IMR-90 (cell line): ENCODE measurements around the gene ZCCHC24. TPM values are rescaled to one million over a fixed set of nuclear protein-coding genes. Genes with fewer than 3 reads are reported as not detected.
A peak's percentile ranks its signal among the peaks of the same experiment; 100 is the strongest.

ENCODE experiments used
- ATAC-seq: fragments of 200-7000 bp; cut with Tn5 transposase; 2 replicates; pipeline ENCODE4 v1.9.1; 2020; ENCODE audit warnings: low read depth, mild to moderate bottlenecking, moderate library complexity
- BruUV-seq: library from RNA; stranded (reverse); fragments of 400-500 nt; replicated peaks from 2 replicates; lab custom pipeline; 2021; lab: Mats Ljungman, UMichigan
- CTCF ChIA-PET: fragments of 300-600 bp; formaldehyde crosslinking; extraction: SDS; loops from one replicate; lab custom pipeline; 2021; ENCODE audit warnings: antibody characterized with exemption; lab: Yijun Ruan, JAX
- POLR2A ChIA-PET: fragments of 300-600 bp; sonication (Branson Sonifier 250); formaldehyde crosslinking; loops from one replicate; lab custom pipeline; 2022; ENCODE audit warnings: antibody characterized with exemption; ENCODE audit not compliant: unreplicated experiment; lab: Charles Lee
- DNase-seq: peaks from one replicate; pipeline ENCODE4 v3.0.0; 2013
- H2AFZ ChIP-seq: replicated peaks from 2 replicates; pipeline ENCODE3; 2013; ENCODE audit warnings: low read length, mild to moderate bottlenecking; ENCODE audit not compliant: poor library complexity
- H2AK5ac ChIP-seq: 2 replicates; pipeline ENCODE4 v1.6.1; 2013; ENCODE audit warnings: low read depth, low read length, inconsistent platforms
- H2AK9ac ChIP-seq: replicated peaks from 2 replicates; pipeline ENCODE3; 2013; ENCODE audit warnings: mild to moderate bottlenecking, low read depth, low read length, moderate library complexity; ENCODE audit not compliant: poor library complexity
- H2BK120ac ChIP-seq: 2 replicates; pipeline ENCODE4 v1.6.1; 2013; ENCODE audit warnings: low read depth, low read length, inconsistent platforms
- H2BK15ac ChIP-seq: 3 replicates; pipeline ENCODE4 v1.6.1; 2013; ENCODE audit warnings: low read depth, low read length, inconsistent platforms
- H2BK20ac ChIP-seq: 2 replicates; pipeline ENCODE4 v1.6.1; 2013; ENCODE audit warnings: low read depth, mild to moderate bottlenecking, inconsistent platforms, low read length, moderate library complexity
- H2BK5ac ChIP-seq: 2 replicates; pipeline ENCODE4 v1.6.1; 2013; ENCODE audit warnings: mild to moderate bottlenecking, low read depth, low read length, inconsistent platforms; ENCODE audit not compliant: poor library complexity, severe bottlenecking
- H3K14ac ChIP-seq: replicated peaks from 2 replicates; pipeline ENCODE4 v1.6.1; 2013; ENCODE audit warnings: low read depth, low read length, inconsistent platforms
- H3K18ac ChIP-seq: 2 replicates; pipeline ENCODE4 v1.6.1; 2013; ENCODE audit warnings: low read depth, low read length, control low read depth
- H3K23ac ChIP-seq: 2 replicates; pipeline ENCODE4 v1.6.1; 2013; ENCODE audit warnings: low read depth, low read length, inconsistent platforms
- H3K27ac ChIP-seq: 2 replicates; pipeline ENCODE4 v1.5.1; 2013; ENCODE audit warnings: mild to moderate bottlenecking, control low read depth, low read length; ENCODE audit not compliant: insufficient read depth
- H3K27me3 ChIP-seq: 2 replicates; pipeline ENCODE4 v1.6.1; 2013; ENCODE audit warnings: low read length; ENCODE audit not compliant: control insufficient read depth, insufficient read depth
- H3K36me3 ChIP-seq: 2 replicates; pipeline ENCODE4 v1.6.1; 2013; ENCODE audit warnings: low read length, mixed read lengths; ENCODE audit not compliant: control insufficient read depth, insufficient read depth
- H3K4ac ChIP-seq: 2 replicates; pipeline ENCODE4 v1.6.1; 2013; ENCODE audit warnings: low read depth, low read length, inconsistent platforms
- H3K4me1 ChIP-seq: 2 replicates; pipeline ENCODE4 v1.6.1; 2013; ENCODE audit warnings: low read length, mixed read lengths; ENCODE audit not compliant: control insufficient read depth, insufficient read depth
- H3K4me2 ChIP-seq: 2 replicates; pipeline ENCODE4 v1.6.1; 2013; ENCODE audit warnings: low read depth, mild to moderate bottlenecking, control low read depth, low read length, moderate library complexity
- H3K4me3 ChIP-seq: 2 replicates; pipeline ENCODE4 v1.5.1; 2013; ENCODE audit warnings: low read depth, mild to moderate bottlenecking, control low read depth, low read length, moderate library complexity; ENCODE audit not compliant: insufficient read depth
- H3K56ac ChIP-seq: 2 replicates; pipeline ENCODE4 v1.6.1; 2013; ENCODE audit warnings: low read length, inconsistent platforms; ENCODE audit not compliant: insufficient read depth; ENCODE audit errors: extremely low read depth
- H3K79me1 ChIP-seq, 2 experiments: 2 replicates each; pipeline ENCODE4 v1.6.1; 2013; ENCODE audit warnings: low read length in 2 of 2, inconsistent platforms in 1 of 2, low read depth in 1 of 2
- H3K9ac ChIP-seq: 2 replicates; pipeline ENCODE4 v1.6.1; 2013; ENCODE audit warnings: low read depth, low read length, control low read depth
- H3K9me1 ChIP-seq: 2 replicates; pipeline ENCODE4 v1.6.1; 2013; ENCODE audit warnings: low read length, inconsistent platforms; ENCODE audit not compliant: insufficient read depth
- H3K9me3 ChIP-seq: 2 replicates; pipeline ENCODE4 v1.6.1; 2013; ENCODE audit warnings: low read length; ENCODE audit not compliant: control insufficient read depth, insufficient read depth
- H4K20me1 ChIP-seq: 2 replicates; pipeline ENCODE4 v1.6.1; 2013; ENCODE audit warnings: low read length, inconsistent platforms; ENCODE audit not compliant: insufficient read depth
- H4K5ac ChIP-seq: 2 replicates; pipeline ENCODE4 v1.6.1; 2013; ENCODE audit warnings: mild to moderate bottlenecking, low read depth, low read length, control low read depth
- H4K8ac ChIP-seq, 2 experiments: 2 replicates each; pipeline ENCODE4 v1.6.1; 2013; ENCODE audit warnings: low read depth in 2 of 2, low read length in 2 of 2, control low read depth in 1 of 2, inconsistent platforms in 1 of 2
- H4K91ac ChIP-seq: 2 replicates; pipeline ENCODE4 v1.6.1; 2013; ENCODE audit warnings: low read depth, low read length, inconsistent platforms; ENCODE audit not compliant: insufficient read depth
- BHLHE40 ChIP-seq: fragments of 150-350 bp; IDR thresholded peaks from 2 replicates; pipeline ENCODE4 v1.6.1; 2016; ENCODE audit warnings: mild to moderate bottlenecking, low read depth, low read length
- MAFK ChIP-seq: IDR thresholded peaks from 2 replicates; pipeline ENCODE4 v1.6.1; 2012; ENCODE audit warnings: low read depth, low read length, improper control_type of control experiment
- WGBS, 2 experiments: methylation state at CpG; one replicate each; pipeline versions ENCODE4 v1.1.5 to v1.1.7; 2013; ENCODE audit warnings: missing lambda C conversion rate in 2 of 2; ENCODE audit not compliant: insufficient read length in 1 of 2; ENCODE audit errors: extremely low coverage in 2 of 2; 5-methylcytosine and 5-hydroxymethylcytosine counted together
- dilution Hi-C: fragments of 300-500 bp; cut with HindIII; formaldehyde crosslinking; loops from one replicate; pipeline ENCODE4 v1.14.3; 2018; ENCODE audit warnings: low sequenced_read_pairs; ENCODE audit not compliant: unreplicated experiment
- in situ Hi-C: fragments of 300-500 bp; cut with MboI; formaldehyde crosslinking; loops from 3 replicates; pipeline ENCODE4 v1.14.3; 2019; ENCODE audit warnings: low sequenced_read_pairs, inconsistent platforms, mixed read lengths
- intact Hi-C: fragments of 100-400 bp; cut with micrococcal nuclease; formaldehyde crosslinking; loops from 2 replicates; pipeline ENCODE4 v1.10.0; 2022
- polyA plus RNA-seq, 3 experiments: library from polyadenylated mRNA; depleted of rRNA; stranded (reverse); fragments of >200 nt; gene quantifications; 2 replicates each; pipeline ENCODE4 v1.2.3, GENCODE V29; 2012; ENCODE audit warnings: low replicate concordance in 1 of 3
- total RNA-seq: library from RNA; depleted of rRNA; stranded (reverse); fragments of >200 nt; gene quantifications from 2 replicates; pipeline ENCODE4 v1.2.3, GENCODE V29; 2012

The ZCCHC24 gene
- total and polyA plus RNA-seq, 2 of the 4 experiments (the other 2 are of a cell fraction) = 15.1 to 25.9 TPM

DNA sequence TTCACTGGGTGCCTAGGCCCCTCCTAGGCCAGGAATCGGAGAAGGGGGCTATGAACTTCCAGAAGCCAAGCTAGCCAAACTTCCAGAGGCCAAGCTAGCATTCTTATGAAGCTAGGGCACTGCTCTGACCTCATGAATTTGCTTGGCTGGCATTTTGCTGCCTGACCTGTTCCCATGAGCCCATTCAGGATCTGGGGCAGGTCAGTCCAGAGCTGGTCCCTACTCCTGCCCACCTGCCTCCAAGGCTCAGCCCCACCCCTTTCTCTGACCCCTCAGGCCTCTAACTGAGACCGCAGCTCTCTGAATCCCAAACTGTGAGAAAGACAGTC, 99.4 kb downstream of the ZCCHC24 start:
- Histone ChIP-seq H3K14ac (no peak overlapping the region), H3K4me1 (peaks cover 15% of the 10 kb centered on the region), H4K8ac (no peak overlapping the region), H3K4me2 (no peak overlapping the region), H3K4ac (peak overlapping the region; percentile 13; the same call in 1 of the 2 replicates), H3K23ac (no peak overlapping the region), H3K27ac (no peak overlapping the region), H2BK5ac (no peak overlapping the region), H3K27me3 (no peaks in the 10 kb centered on the region), H3K18ac (no peak overlapping the region), H2BK20ac (no peak overlapping the region; the same call in 1 of the 2 replicates), H3K56ac (no peak overlapping the region), H3K9me1 (peaks cover 22% of the 10 kb centered on the region), H4K20me1 (peaks cover 28% of the 10 kb centered on the region), H3K36me3 (peaks cover 18% of the 10 kb centered on the region), H4K5ac (no peak overlapping the region), H2AFZ (peak overlapping the region; percentile 35), H2BK15ac (no peak overlapping the region), H4K91ac (no peak overlapping the region), H3K4me3 (no peak overlapping the region), H3K9ac (no peak overlapping the region), H2BK120ac (no peak overlapping the region; the same call in 1 of the 2 replicates), H3K9me3 (no peaks in the 10 kb centered on the region), H2AK9ac (no peak overlapping the region), H3K79me1 (peaks cover 17 to 33% of the 10 kb centered on the region in 2 experiments; a peak in 3 of 4 replicates), H2AK5ac (no peak overlapping the region)
- no TSS peak for BruUV-seq
- ATAC-seq (no peak), DNase-seq (no peak)
- in situ Hi-C loops = no loop called here
- ChIA-PET POLR2A (no interaction called here), CTCF (interaction anchor here (0.6 to 1.4 kb wide), 2 partner anchors 13 to 20 kb away, joined by 4 read pairs; no protein-coding TSS in a partner anchor)
- dilution Hi-C loops = no loop called here
- WGBS, 2 experiments = 100% methylated on average over 1 of the region's 2 CpGs; no CpG with 5 or more reads in 1 of the 2 experiments
- intact Hi-C loops = no loop called here
- TF ChIP-seq BHLHE40 (no peak), MAFK (peak; percentile 45)
